Ovary (tissue), 10 donors: ENCODE results near the gene LIPT1. TPM values are rescaled to one million over a fixed set of nuclear protein-coding genes. Genes with fewer than 3 reads are reported as not detected.

Source experiments
- DNase-seq, 5 donors: peaks; one replicate each; pipeline ENCODE4 v3.0.0-alpha.2; 2019 to 2020
- H3K27ac ChIP-seq, 2 donors: fragments of 200-600 bp; one replicate each; pipeline versions ENCODE4 v1.5.1 to v1.8.0; 2019 to 2022
- H3K27me3 ChIP-seq: fragments of 200-600 bp; one replicate; pipeline ENCODE4 v1.8.0; 2022
- H3K36me3 ChIP-seq: fragments of 200-600 bp; sonication (generic); one replicate; pipeline ENCODE4 v1.5.1; 2019
- H3K4me1 ChIP-seq: one replicate; pipeline ENCODE4 v1.8.1; 2013; ENCODE audit warnings: mild to moderate bottlenecking, moderate library complexity; ENCODE audit not compliant: insufficient read depth
- H3K4me3 ChIP-seq: fragments of 200-600 bp; sonication (generic); one replicate; pipeline ENCODE4 v1.5.1; 2017
- H3K9me3 ChIP-seq, 2 donors: fragments of 200-600 bp in 1 of 2; sonication (generic) in 1 of 2; one replicate each; pipeline versions ENCODE4 v1.5.1 to v1.8.1; 2013 to 2019; ENCODE audit warnings: mild to moderate bottlenecking in 1 of 2, moderate library complexity in 1 of 2
- CTCF ChIP-seq, 3 donors: fragments of 450-650 bp in 2 of 3; fragments of 200-600 bp in 1 of 3; IDR thresholded peaks; one replicate each; pipeline versions ENCODE4 v1.5.1 to v1.8.0; 2016 to 2022; ENCODE audit warnings: antibody characterized with exemption in 3 of 3, mild to moderate bottlenecking in 1 of 3
- EP300 ChIP-seq: sonication (generic); formaldehyde crosslinking; IDR thresholded peaks from one replicate; pipeline ENCODE4 v1.6.1; 2017; ENCODE audit warnings: antibody characterized with exemption
- POLR2A ChIP-seq: fragments of 450-650 bp; IDR thresholded peaks from one replicate; pipeline ENCODE4 v1.6.1; 2017; ENCODE audit warnings: antibody characterized with exemption, mild to moderate bottlenecking, moderate library complexity
- WGBS, 3 donors: extraction: QIAGEN DNeasy Blood & Tissue Kit in 1 of 3; methylation state at CpG; one replicate each; pipeline versions ENCODE4 v1.1.5 to v1.1.7; 2013 to 2017; 5-methylcytosine and 5-hydroxymethylcytosine counted together
- intact Hi-C, 4 donors: fragments of 100-400 bp; cut with DNase I; formaldehyde crosslinking; loops; one replicate each; pipeline versions ENCODE4 v1.11.0 to v1.15.1; 2022 to 2023
- long read RNA-seq, 3 donors: library from polyadenylated mRNA in 2 of 3; unstranded in 2 of 3; transcript quantifications; one replicate each; pipeline ENCODE4 v2.0.0 and lab custom pipeline, GENCODE V29; 2021 to 2026
- polyA plus RNA-seq, 2 donors: library from polyadenylated mRNA; stranded (reverse); fragments of 200-250 nt in 1 of 2; fragments of 350-450 nt in 1 of 2; fragmentation: Illumina TruSeq in 1 of 2; extraction: RNeasy Lipid Tissue Mini Kit (QIAGEN cat#74804) in 1 of 2; gene quantifications; one replicate each; pipeline ENCODE4 v1.2.3, GENCODE V29; 2013 to 2014
- total RNA-seq, 7 donors: library from RNA; depleted of rRNA in 2 of 7; stranded (reverse); fragments of >200 nt in 2 of 7; fragmentation: NEBNext Ultra II Directional in 3 of 7; extraction: Animal tissue kit (Norgen Biotek cat#: 25700) in 3 of 7; gene quantifications; one replicate each; pipeline versions ENCODE4 v1.1.0 to v1.2.4, GENCODE V29; 2016 to 2023
- donor health status: DM: no; HTN: no; CAD: no; lungs with moderate emphysema.
- donor health status: DM: no; HTN: no; CAD: no.
- donor health status: Bipolar disorder and iron deficiency.
- donor health status: DM: yes; HTN: yes; CAD: no.
- donor health status: DM: no; HTN: no; CAD: no.
- donor health status: DM: yes; HTN: yes; CAD: no.

The LIPT1 gene
- 10 to 100 TPM in 3 of 7 donors, 1 to 10 TPM in 4; 6.2 to 12.3 (median 9.7) TPM for total RNA-seq
- polyA plus RNA-seq = 10 to 100 TPM; 13.4 to 14.6 TPM
- long read RNA-seq, donor 1, transcript LIPT1-202 (3 exons, 1,424 nt) = major isoform, 13 of 25 reads
- long read RNA-seq, donor 1, transcript LIPT1-201 (2 exons, 1,289 nt) = minor isoform, 5 of 25 reads
- long read RNA-seq, donor 1, partial matches to known transcripts = 3 of 25 reads
- long read RNA-seq, donor 1, other reads (novel, unspliced or antisense) = 2 of 25 reads
- long read RNA-seq, donor 2, partial matches to known transcripts = 0 of 8 reads
- long read RNA-seq, donor 2, other reads (novel, unspliced or antisense) = 0 of 8 reads
- long read RNA-seq, donor 3, partial matches to known transcripts = 0 of 5 reads
- long read RNA-seq, donor 3, other reads (novel, unspliced or antisense) = 0 of 5 reads

GRCh38 chr2:99154643-99155536, at the start of gene LIPT1, which contains the start of gene TSGA10:
TSS of gene LIPT1 (plus strand) at chr2:99154967. CDS start at chr2:99161958, 6,991 bp downstream.
TSS of gene TSGA10 (minus strand) at chr2:99154942. CDS start at chr2:99109439, 45,503 bp downstream.
- H3K27me3 ChIP-seq = no peaks in the 10 kb centered on the region
- intact Hi-C loops = no loop called here
- peak within 1 kb of the TSS; percentile 88 to 92 for H3K27ac ChIP-seq
- no peaks in the 10 kb centered on the region for H3K9me3 ChIP-seq
- peak; percentile 90 for TF ChIP-seq POLR2A
- no peak for TF ChIP-seq CTCF (IDR thresholded peaks at IDR 0.05)
- TF ChIP-seq EP300 = peak; percentile 73
- 0 to 1% (median 0%) methylated on average over 64 to 70 of the region's 70 CpGs for WGBS, 3 donors
- no peaks in the 10 kb centered on the region for H3K36me3 ChIP-seq
- H3K4me1 ChIP-seq = peaks cover 9% of the 10 kb centered on the region
- H3K4me3 ChIP-seq = peak within 1 kb of the TSS; percentile 86
- peak; percentile 93 to 95 (median 94) for DNase-seq

- no peaks in the 10 kb centered on the region for H3K36me3 ChIP-seq
- WGBS, 3 donors = 63 to 67% (median 64%) methylated on average over 2 of the region's 2 CpGs
- intact Hi-C loops = no loop called here
- no peaks in the 10 kb centered on the region for H3K4me1 ChIP-seq
- H3K27me3 ChIP-seq = no peaks in the 10 kb centered on the region
- no peaks in the 10 kb centered on the region for H3K9me3 ChIP-seq
- no peak overlapping the region for H3K4me3 ChIP-seq
- no peak overlapping the region for H3K27ac ChIP-seq
- TF ChIP-seq CTCF (IDR thresholded peaks at IDR 0.05) (no peak), EP300 (no peak), POLR2A (no peak)
- DNase-seq = no peak
Measured at GRCh38 chr2:99106913-99107312, 47.9 kb upstream of the LIPT1 start.

- Histone ChIP-seq H3K4me1 (no peaks in the 10 kb centered on the region), H3K9me3 (no peaks in the 10 kb centered on the region), H3K36me3 (no peaks in the 10 kb centered on the region), H3K27me3 (no peaks in the 10 kb centered on the region), H3K4me3 (no peak overlapping the region), H3K27ac (no peak overlapping the region)
- no peak for DNase-seq
- TF ChIP-seq CTCF (IDR thresholded peaks at IDR 0.05) (no peak), EP300 (no peak), POLR2A (no peak)
- intact Hi-C loops = no loop called here
- 72 to 90% (median 87%) methylated on average over 2 of the region's 2 CpGs for WGBS, 3 donors
Measured at GRCh38 chr2:99111236-99111635, 43.5 kb upstream of the LIPT1 start.

GRCh38 chr2:99111945-99112344, 42.8 kb upstream of the LIPT1 start:
- Histone ChIP-seq H3K36me3 (no peaks in the 10 kb centered on the region), H3K27ac (no peak overlapping the region), H3K27me3 (no peaks in the 10 kb centered on the region), H3K4me3 (no peak overlapping the region), H3K4me1 (no peaks in the 10 kb centered on the region), H3K9me3 (no peaks in the 10 kb centered on the region)
- DNase-seq = no peak
- intact Hi-C loops = no loop called here
- WGBS, 3 donors = 71 to 98% (median 77%) methylated on average over 1 of the region's 1 CpG
- no peak for TF ChIP-seq POLR2A
- no peak for TF ChIP-seq EP300
- no peak for TF ChIP-seq CTCF (IDR thresholded peaks at IDR 0.05)
